ENCODE results near the gene AKR1B15.

The AKR1B15 gene

DNA sequence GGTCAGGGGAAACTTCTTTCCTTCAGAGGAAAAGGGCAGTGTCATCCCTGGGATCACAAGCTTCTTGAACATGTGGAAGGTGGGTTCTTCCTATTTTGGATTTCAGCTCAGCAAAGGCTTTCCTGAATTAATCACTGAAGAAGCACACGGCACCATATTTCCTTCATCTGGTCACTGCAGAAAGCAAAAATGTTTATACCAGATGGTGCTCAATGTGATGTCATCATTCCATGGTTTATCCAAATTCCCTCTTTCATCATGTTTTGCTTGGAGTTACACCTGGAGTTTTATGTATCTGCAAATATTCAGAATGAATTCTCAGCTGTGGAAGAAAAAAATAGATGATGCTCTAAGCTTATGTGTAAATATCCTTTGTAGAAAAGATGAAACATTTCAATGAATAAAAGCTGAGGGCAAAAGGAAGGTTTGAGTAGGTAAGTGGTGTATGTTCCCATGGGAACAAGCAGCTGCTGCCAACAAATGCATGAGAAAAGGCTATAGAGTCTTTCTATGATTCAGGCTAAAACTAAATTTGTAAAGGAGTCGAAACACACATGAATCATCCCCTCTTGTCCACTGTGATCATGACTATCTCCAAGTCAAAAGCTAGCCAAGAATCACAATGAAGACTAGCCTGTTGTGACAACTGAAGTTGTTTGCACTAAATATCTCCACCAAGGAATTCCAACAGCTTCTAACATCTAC lies 70.9 kb downstream of the AKR1B15 start:
- DNase-seq = no peak

- DNase-seq = no peak
These were observed 73.5 kb downstream of the AKR1B15 start for GRCh38 chr7:134622303-134622995.

DNA sequence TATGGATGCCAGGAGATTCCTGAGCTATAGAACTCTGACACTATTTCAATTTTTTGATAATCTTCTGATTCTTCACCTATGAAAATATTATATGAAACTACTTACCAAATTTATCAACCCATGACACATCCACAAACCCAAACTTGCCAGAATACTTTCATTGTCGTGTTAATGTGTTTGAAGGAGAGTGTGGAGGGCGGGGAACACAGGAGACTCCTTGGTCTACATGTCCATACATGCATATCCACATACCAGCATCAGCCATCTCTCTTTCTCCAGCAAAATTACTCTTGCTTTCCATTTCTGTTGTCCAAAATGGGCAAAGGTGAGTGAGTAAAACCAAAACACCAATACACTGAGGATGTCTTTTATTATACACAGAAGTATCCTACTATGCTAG lies 74.3 kb downstream of the AKR1B15 start:
- DNase-seq = no peak

- no peak for DNase-seq
These were observed 76.6 kb downstream of the AKR1B15 start for GRCh38 chr7:134625550-134625949.

- DNase-seq = no peak
These were observed 78.3 kb downstream of the AKR1B15 start for GRCh38 chr7:134627109-134627774.

DNA sequence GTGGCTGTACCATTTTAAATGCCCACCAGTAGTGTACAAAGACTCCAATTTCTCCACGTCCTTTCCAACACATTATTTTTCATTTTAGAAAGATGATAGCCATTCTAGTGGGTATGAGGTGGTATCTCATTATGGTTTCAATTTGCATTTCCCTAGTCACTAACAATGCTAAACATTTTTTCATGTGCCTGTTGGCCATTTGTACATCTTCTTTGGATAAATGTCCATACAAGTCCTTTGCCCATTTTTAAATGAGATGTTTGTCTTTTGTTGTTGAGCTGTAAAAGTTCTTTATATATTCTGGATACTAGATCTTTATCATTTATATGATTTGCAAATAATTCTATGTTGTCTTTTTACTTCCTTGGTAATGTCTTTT lies 78.9 kb downstream of the AKR1B15 start:
- no peak for DNase-seq

- DNase-seq = no peak
These were observed 80.5 kb downstream of the AKR1B15 start for GRCh38 chr7:134629445-134629844.

All from suppressor macrophage treated with lipopolysaccharide for 4 hours (primary cell).